Cardiac septum (tissue), 1 donor: Measurements from ENCODE around the gene AFF3. TPM values are rescaled to one million over a fixed set of nuclear protein-coding genes. Genes with fewer than 3 reads are reported as not detected.
"Not testable (repeated sequence)": the region's sequence is repeated elsewhere in the genome, so short reads cannot be mapped to it uniquely, and the experiment has no call there.

Experiments used
- DNase-seq: peaks from one replicate; pipeline ENCODE4 v3.0.0-alpha.2; 2020; ENCODE audit warnings: low spot score
- intact Hi-C: fragments of 100-400 bp; cut with DNase I; formaldehyde crosslinking; loops from one replicate; pipeline ENCODE4 v1.14.0; 2022
- total RNA-seq: library from RNA; stranded (reverse); fragmentation: NEBNext Ultra II Directional; extraction: Animal tissue kit (Norgen Biotek cat#: 25700); gene quantifications from one replicate; pipeline ENCODE4 v1.2.1, GENCODE V29; 2021
- donor health status: DM: no; HTN: no; CAD: no.

AFF3 gene
- total RNA-seq, 1 donor from 2014 or later: 6.7 TPM

- DNase-seq: no peak
- intact Hi-C loops: no loop called here
Observed at GRCh38 chr2:99805930-99806476, 336.4 kb downstream of the AFF3 start.

GRCh38 chr2:99803846-99804245 lies 338.5 kb downstream of the AFF3 start:
- intact Hi-C loops: no loop called here
- no peak for DNase-seq

- no peak for DNase-seq
- intact Hi-C loops: no loop called here
Observed at GRCh38 chr2:99802734-99803133, 339.7 kb downstream of the AFF3 start.

- intact Hi-C loops: no loop called here
Observed at GRCh38 chr2:99801327-99801901, 341.0 kb downstream of the AFF3 start.

GRCh38 chr2:99797475-99797874 lies 344.9 kb downstream of the AFF3 start:
- DNase-seq: no peak
- intact Hi-C loops: no loop called here

More at GRCh38 chr2:99801327-99801901, 341.0 kb downstream of the AFF3 start:
- DNase-seq: no peak

- intact Hi-C loops: no loop called here
Observed at GRCh38 chr2:99794414-99794813, 348.0 kb downstream of the AFF3 start.

GRCh38 chr2:99793022-99793421 lies 349.4 kb downstream of the AFF3 start:
- DNase-seq: no peak
- intact Hi-C loops: no loop called here

More at GRCh38 chr2:99794414-99794813, 348.0 kb downstream of the AFF3 start:
- DNase-seq: no peak

- intact Hi-C loops: no loop called here
- no peak for DNase-seq
Observed at GRCh38 chr2:99789849-99790248, 352.5 kb downstream of the AFF3 start.

GRCh38 chr2:99787769-99788382 lies 354.5 kb downstream of the AFF3 start:
- no peak for DNase-seq
- intact Hi-C loops: no loop called here

- no peak for DNase-seq
- intact Hi-C loops: no loop called here
Observed at GRCh38 chr2:99786636-99787390, 355.6 kb downstream of the AFF3 start.

- DNase-seq: no peak
- intact Hi-C loops: no loop called here
Observed at GRCh38 chr2:99784946-99785345, 357.4 kb downstream of the AFF3 start.

GRCh38 chr2:99784282-99784681 lies 358.1 kb downstream of the AFF3 start:
- DNase-seq: no peak
- intact Hi-C loops: no loop called here

- intact Hi-C loops: no loop called here
- no peak for DNase-seq
Observed at GRCh38 chr2:99780276-99780675, 362.1 kb downstream of the AFF3 start.

- DNase-seq: no peak
- intact Hi-C loops: no loop called here
Observed at GRCh38 chr2:99779276-99779675, 363.1 kb downstream of the AFF3 start.

GRCh38 chr2:99777656-99778290 lies 364.6 kb downstream of the AFF3 start:
- intact Hi-C loops: no loop called here
- DNase-seq: no peak

- intact Hi-C loops: no loop called here
Observed at GRCh38 chr2:99776906-99777646, 365.3 kb downstream of the AFF3 start.

GRCh38 chr2:99776206-99776905 lies 366.0 kb downstream of the AFF3 start:
- intact Hi-C loops: no loop called here
- DNase-seq: no peak

More at GRCh38 chr2:99776906-99777646, 365.3 kb downstream of the AFF3 start:
- DNase-seq: no peak

GRCh38 chr2:99775585-99775984 lies 366.8 kb downstream of the AFF3 start:
- DNase-seq: no peak
- intact Hi-C loops: no loop called here

GRCh38 chr2:99773642-99774041 lies 368.7 kb downstream of the AFF3 start:
- intact Hi-C loops, DNase-seq: not testable (repeated sequence)
